NCI-H226 (cell line): Measurements from ENCODE around the gene CDHR4.
"Not testable (repeated sequence)": the region's sequence is repeated elsewhere in the genome, so short reads cannot be mapped to it uniquely, and the experiment has no call there.

ENCODE experiments used
- DNase-seq: peaks from one replicate; pipeline ENCODE4 v3.0.0-alpha.2; 2015

Gene CDHR4

GRCh38 chr3:49780080-49780974, 19.3 kb downstream of the CDHR4 start:
- DNase-seq = no peak

DNA sequence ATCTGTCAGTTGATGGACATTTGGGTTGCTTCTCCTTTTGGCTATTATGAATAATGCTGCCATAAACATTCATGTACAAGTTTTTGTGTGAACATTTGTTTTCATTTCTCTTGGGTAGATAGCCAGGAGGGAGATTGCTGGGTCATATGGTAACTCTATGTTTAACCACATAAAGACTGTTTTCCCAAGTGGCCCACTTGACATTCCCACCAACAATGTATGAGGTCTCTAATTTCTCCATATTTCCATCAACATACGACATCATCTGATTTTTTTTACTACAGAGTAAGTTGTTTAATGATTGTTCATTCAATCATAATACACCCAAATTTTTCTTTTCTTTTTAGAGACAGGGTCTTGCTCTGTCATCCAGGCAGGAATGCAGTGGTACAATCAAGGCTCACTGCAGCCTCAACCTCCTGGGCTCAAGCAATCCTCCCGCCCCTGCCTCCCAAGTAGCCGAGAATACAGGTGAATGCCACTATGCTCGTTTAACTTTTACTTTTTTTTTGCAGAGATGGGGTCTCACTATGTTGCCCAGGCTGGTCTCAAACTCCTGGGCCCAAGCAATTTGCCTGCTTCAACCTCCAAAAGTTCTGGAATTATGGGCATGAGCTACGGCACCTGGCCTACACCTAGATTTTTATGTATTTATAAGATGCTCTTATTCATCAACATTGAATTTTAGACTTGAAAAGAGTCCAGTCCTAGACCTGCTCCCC, 20.2 kb downstream of the CDHR4 start:
- DNase-seq = no peak

GRCh38 chr3:49776101-49776500, 23.6 kb downstream of the CDHR4 start:
- not testable (repeated sequence) for DNase-seq

- no peak for DNase-seq
These were observed 24.1 kb downstream of the CDHR4 start for GRCh38 chr3:49775538-49775937.

DNA sequence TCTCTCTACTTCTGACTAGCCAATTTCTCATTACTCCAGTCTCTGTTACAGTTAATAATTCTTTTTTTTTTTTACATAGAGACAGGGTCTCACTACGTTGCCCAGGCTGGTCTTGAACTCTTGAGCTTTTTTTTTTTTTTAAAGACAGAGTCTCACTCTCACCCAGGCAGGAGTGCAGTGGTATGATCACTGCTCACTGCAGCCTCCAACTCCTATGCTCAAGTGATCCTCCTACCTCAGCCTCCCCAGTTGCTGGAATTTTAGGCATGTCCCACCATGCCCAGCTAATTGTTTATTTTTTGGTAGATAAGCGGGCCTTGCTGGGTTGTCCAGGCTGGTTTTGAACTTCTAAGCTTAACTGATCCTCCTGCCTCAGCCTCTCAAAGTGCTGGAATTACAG, 27.0 kb downstream of the CDHR4 start:
- DNase-seq = no peak

DNA sequence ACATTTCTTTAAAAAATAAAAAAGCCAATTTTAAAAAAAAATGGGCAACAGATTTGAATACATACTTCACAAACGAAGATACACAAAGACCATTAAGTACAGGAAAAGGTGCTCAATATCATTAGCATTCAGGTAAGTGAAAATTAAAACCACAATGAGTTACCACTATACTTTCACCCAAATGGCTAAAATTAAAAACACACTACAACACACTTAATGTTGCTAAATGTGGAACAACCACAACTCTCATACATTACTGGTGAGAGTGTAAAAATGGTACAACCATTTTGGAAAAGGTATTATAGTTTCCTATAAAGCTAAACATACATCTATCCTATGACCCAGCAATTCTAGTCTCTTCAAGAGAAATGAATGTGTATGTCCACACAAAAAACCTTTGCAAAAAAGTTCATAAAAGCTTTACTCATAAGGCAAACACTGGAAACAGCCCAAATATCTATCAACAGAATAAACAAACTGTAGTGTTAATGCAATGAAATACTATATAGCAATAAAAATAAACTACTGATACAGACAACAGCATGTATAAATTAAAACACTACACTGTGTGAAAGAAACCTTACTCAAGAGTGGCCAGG, 28.2 kb downstream of the CDHR4 start:
- no peak for DNase-seq

DNA sequence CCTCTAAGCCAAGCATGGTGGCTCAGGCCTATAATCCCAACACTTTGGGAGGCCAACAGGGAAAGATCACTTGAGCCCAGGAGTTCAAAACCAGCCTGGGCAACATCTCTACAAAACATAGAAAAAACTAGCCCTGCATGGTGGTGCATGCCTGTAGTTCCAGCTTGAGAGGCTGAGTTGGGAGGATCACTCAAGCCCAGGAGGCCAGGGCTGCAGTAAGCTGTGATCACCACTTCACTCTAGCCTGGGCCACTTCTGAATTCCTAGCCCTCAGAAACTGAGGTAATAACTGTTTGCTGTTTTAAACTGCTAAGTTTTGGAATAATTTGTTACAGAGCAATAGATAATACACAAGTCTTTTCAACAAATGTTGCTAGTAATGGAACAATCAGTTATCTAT, 29.7 kb downstream of the CDHR4 start:
- no peak for DNase-seq

DNA sequence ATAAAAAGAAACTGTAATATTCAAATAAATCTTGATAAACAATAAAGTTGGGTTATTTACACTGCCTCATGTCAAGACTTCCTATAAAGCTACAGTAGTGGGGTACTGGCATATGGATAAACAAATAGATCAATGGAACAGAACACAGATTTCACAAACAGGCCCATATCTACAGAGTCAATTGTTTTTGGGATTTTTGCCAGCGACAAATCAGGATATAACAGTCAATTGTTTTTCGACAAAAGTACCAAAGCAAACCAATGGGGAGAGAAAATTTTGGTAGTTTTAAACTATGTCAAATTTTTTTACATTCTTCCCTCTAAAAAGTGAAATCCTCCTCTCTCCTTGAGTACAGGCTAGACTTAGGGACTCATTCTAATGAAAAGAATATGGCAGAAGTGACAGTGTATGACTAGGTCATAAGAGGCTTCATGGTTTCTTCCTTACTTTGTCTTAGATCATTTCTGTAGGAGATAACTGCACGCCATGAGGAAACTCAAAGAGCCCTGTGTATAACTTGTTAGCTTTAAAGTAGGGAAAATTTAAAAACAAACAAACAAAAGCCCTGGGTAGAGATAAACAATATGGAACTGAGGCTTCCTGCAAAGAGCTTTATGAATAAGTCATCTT, 30.3 kb downstream of the CDHR4 start:
- no peak for DNase-seq

DNA sequence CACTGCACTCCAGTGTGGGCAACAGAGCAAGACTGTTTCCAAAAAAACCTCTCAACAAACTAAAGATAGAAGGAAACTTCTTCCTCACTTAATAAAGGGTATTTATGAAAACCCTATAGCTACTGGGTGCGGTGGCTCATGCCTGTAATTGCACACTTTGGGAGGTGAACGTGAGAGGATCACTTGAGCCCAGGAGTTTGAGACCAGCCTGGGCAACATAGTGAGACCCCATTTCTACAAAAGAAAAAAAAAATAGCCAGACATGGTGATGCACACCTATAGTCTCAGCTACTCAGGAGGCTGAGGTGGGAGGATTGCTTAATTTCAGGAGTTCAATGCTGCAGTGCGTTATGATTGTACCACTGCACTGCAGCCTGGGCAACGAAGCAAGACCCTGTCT, 35.7 kb downstream of the CDHR4 start:
- no peak for DNase-seq

GRCh38 chr3:49761661-49762060, 38.0 kb downstream of the CDHR4 start:
- no peak for DNase-seq

- DNase-seq = peak; percentile 64
These were observed 40.4 kb downstream of the CDHR4 start for GRCh38 chr3:49759226-49759625.

- DNase-seq = no peak
These were observed 42.5 kb downstream of the CDHR4 start for GRCh38 chr3:49757197-49757596.

DNA sequence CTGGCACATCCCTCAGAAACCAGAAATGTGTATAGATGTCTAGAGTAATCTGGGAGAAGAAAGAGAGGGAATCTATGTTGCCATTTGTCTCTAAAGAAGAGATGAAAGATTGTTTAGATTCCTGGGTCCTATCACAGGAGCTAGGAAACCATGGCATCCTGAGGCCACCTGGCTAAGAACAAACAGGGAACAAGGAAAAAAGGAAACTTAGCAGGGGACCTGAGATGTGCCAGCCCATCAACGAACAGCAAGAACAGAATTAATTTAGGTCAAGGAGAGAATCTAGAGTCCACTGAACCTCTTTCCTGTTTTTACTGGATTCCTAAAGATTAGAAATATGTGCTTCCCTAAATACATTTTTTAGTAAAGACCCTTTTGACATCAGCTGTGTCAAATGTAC, 43.6 kb downstream of the CDHR4 start:
- DNase-seq = no peak

GRCh38 chr3:49754536-49754935, 45.1 kb downstream of the CDHR4 start:
- DNase-seq = no peak

DNA sequence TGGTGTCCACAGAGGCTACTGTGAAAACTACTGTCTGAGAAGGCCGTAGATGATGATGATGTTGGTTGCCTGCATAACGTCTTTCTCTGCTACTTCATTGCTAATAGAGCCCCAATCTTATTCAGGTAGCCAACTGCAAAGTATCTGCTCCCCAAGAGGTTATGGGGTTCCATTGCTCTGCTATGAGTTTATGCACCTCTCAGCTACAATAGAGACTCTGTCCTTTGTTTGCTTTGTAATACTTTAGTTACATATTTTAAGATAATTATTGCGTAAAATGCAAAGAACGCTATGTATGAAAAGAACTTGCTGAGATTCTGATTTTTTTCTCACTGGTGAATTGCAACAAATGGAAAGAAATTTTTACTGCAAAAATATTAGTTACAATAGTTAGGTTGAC, 48.2 kb downstream of the CDHR4 start:
- no peak for DNase-seq

GRCh38 chr3:49750056-49750455, 49.6 kb downstream of the CDHR4 start:
- DNase-seq = peak; percentile 8

DNA sequence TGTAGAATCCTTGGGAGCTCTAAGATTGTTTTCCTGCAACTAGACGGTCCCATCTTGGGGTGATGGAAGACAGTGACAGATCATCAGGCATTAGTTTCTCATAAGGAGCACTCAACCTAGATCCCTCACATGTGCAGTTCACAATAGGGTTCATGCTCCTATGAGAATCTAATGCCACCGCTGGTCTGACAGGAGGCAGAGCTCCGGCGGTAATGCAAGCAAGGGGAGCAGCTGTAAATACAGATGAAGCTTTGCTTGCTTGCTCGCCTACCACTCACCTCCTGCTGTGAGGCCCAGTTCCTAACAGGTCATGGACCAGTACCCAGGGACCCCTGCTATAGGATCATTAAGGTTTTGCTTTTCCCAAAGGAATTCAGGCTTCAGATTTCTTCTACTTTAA, 50.8 kb downstream of the CDHR4 start:
- DNase-seq = not testable (repeated sequence)

DNA sequence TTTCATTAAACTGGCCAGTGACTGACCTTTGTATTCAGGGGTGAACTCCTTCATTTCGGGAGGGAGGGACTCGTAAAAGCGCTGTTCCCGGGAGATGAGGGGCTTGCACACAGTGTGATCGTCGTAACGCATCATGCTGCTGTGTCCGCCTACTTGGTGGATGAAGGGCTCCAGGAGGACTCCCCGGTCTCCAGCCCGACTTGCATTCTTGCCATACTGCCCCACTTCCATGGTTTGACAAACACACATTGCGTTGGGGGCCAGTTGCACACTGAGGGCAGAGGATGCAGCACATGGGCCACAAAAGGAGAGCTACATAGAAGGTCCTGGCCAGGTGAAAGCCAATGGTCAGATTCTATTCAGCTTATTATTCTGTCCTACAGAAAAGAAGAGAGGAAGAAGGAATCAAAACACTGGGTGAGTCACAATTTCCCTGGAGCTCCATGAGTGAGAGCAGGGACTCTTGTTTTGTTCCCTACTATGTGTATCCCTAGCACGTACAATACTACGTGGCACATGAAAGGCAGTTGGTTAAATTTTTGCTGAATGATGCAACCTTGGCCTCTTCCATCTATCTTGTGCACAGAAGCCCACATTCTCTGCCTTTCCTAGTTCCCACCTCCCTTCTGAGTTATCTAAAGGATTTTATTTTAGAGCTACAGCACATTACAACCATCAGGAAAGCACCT, 51.7 kb downstream of the CDHR4 start:
- peak; percentile 70 for DNase-seq

GRCh38 chr3:49745986-49746385, 53.7 kb downstream of the CDHR4 start:
- DNase-seq = peak; percentile 9
